Stomach (tissue), 4 donors: ENCODE measurements around the gene ZBTB7A.

Source experiments
- CTCF ChIP-seq, 7 experiments: fragments of 450-650 bp in 4 of 7; fragments of 200-600 bp in 3 of 7; sonication (generic) in 3 of 7; IDR thresholded peaks; one replicate each; pipeline ENCODE4 v1.5.1; 2016 to 2019; ENCODE audit warnings: antibody characterized with exemption in 7 of 7, control low read depth in 2 of 7, mild to moderate bottlenecking in 1 of 7
- POLR2AphosphoS5 ChIP-seq, 3 donors: sonication (generic); formaldehyde crosslinking; IDR thresholded peaks; one replicate each; pipeline ENCODE4 v1.6.1; 2016; ENCODE audit warnings: antibody characterized with exemption in 3 of 3

- TF ChIP-seq CTCF (IDR thresholded peaks at IDR 0.05) (no peak), POLR2AphosphoS5 (IDR thresholded peaks at IDR 0.05) (no peak)
Observed at GRCh38 chr19:4113398-4114088, 46.8 kb upstream of the ZBTB7A start.
